ENCODE results near the gene KANTR.

- TF ChIP-seq CTCF (IDR thresholded peaks at IDR 0.05) (no peak), POLR2A (IDR thresholded peaks at IDR 0.05) (no peak)
Measured at GRCh38 chrX:53048169-53049126, 45.5 kb upstream of the KANTR start, which contains the start of gene GPR173.
